Activated CD8-positive, alpha-beta memory T cell treated with anti-CD3 and anti-CD28 coated beads, Interleukin-2, amount 50 U/mL, for 24 hours (primary cell): ENCODE results near the gene ST6GALNAC6.

Source experiments
- DNase-seq: peaks from one replicate; pipeline ENCODE4 v3.0.0-alpha.2; 2020; ENCODE audit errors: extremely low read depth

The ST6GALNAC6 gene

DNA sequence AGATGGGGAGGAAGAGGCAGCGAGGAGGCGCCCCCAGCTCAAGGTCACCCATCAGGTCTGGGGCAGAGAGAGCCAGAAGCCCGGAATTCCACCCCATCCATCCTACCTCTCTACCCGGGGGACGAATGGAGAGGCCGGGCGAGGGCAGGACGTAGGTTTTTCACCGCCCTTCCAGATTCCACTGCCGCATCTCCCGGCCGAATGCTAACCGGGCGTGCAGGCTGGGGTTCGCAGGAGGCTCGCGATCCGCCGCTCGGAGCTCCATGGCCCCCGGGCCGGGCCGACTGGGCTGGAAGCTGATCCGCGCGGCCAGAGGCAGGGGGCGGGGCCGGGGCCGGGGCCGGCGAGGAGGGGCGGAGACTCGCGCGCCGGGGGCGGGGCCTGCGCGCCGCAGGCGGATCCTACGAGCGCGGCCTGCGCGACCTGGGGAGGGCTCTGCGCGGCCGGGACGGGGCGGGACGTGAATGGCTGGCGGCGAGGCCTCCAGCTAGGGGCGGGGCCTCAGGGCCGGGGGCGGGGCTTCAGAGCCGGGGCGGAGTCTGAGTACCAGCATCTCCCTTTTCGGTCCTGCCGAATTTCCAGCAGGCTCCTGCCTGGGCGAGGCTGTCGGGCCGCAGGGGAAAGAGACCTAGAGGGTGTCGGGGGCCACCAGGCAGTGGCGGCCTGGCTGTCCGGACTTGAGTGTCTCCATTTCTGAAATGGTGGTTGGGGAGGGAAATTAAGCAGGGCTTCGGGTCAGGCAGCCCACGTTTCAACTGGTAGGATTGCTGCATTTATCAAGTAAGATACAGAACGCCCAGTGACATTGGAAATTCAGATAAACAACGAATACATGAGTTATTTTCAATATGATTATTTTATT is 17.5 kb upstream of the ST6GALNAC6 start, which contains the start of gene ST6GALNAC4:
TSS of gene ST6GALNAC4 (minus strand) at position 322 of the 862 bp plus-strand sequence. CDS start 622 bp downstream, outside the sequence.
- DNase-seq: peak; percentile 83

DNA sequence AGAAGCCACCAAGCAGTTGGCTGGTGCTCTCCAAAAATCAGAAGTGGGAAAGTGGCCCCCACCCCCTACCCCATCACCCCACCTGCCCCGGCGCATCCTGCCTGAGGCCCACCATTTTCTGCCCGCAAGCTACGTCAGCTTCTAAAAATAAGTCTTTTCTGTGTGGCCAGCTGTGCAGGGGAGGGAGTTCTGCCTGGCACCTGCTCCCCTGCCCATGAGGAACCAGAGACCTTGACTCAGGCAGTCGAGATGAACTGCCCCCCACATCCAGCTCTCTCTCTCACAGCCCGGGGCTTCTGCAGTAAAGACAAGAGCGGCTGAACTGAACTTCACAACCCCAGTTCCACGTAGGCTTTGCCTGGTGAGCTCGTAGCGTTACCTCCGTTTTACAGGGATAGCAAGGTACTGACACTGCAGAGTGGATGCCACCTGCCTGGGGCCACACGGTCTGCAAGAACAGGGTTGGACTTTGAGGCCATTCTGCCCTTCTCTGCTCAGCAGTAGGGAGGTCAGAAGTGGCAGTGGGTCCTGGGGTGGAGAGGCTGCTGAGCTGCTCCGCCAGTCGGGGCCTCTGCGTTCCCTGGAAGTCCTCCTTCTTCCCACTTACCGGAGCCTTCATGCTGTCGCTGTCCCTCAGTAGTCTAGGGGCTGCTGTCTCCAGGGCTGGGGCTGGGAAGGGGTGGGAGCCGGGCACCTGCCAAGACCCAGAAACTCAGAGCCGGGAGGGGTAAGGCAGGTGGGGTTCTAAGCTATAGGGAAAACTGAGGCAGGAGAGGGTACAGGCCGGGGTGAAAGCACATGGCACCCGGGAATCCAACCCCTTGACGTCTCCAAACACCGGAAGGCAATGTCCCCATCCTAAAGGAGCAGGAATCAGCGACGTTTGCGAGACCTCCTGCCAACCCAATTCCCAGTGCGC is 16.7 kb upstream of the ST6GALNAC6 start:
- no peak for DNase-seq

DNA sequence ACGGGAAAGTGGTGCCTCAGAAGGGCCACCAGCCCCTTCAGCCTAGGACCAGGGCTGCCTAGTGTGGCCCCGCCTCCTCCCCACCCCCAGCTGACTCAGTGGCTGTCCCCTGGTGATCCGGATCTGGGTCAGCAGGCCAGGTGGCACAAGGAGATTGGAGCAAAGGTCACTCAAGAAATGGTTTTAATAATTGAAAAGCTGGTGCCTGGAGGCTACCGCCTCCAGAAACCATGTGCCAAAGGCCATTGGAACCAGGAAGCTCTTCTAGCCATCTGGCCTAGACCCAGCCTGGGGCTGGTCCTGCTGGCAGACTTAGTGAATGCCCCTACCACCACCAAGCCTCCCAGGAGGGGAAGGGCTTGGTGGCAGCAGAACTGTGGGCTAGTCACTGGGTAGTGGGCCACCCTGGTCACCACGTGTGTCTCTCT is 15.9 kb upstream of the ST6GALNAC6 start:
- no peak for DNase-seq

DNA sequence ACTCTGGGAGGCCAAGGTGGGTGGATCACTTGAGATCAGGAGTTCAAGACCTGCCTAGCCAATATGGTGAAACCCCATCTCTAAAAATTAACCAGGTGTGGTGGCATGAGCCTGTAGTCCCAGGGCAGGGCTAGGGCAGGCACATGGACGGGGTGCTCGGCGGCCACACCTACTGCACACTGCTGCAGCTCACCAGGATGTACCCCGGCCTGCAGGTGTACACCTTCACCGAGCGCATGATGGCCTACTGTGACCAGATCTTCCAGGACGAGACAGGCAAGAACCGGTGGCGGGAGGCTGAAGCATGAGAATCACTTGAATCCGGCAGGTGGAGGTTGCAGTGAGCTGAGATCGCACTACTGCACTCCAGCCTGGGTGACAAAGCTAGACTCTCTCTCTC is 14.3 kb upstream of the ST6GALNAC6 start:
- DNase-seq: no peak

DNA sequence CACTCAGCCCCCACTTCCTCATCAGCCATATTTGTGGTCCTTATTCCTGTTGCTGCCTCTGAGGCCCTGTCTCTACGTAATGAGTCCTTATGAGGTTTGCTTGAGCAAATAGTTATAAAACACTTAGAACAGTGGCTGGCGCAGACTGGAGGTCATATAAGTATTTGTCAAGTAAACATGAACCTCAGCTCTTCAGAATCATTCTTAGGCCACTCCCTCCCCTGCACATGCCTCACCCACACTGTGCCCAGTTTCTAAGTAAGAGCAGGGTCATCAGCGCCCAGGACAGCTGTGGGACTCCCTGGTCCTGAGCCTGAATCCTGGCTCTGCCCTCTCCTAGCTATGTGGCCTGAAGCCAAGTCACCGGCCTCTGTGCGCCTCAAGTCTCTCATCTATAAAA is 13.5 kb upstream of the ST6GALNAC6 start:
- no peak for DNase-seq

DNA sequence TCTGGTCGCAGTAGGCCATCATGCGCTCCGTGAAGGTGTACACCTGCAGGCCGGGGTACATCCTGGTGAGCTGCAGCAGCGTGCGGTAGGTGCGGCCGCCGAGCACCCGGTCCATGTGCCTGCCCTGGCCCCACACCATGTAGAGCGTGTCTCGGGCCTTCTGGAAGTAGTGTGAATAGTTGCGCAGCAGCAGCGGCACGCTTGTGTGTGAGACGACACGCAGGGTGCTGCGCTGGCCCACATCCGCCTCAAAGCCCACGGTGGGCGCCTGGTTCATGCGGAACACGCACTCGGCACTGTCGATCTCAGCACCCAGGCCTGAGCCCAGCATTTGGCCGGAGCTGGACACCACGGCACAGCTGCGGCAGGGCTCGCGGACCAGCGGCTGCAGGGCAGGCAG is 12.9 kb upstream of the ST6GALNAC6 start:
- no peak for DNase-seq

DNA sequence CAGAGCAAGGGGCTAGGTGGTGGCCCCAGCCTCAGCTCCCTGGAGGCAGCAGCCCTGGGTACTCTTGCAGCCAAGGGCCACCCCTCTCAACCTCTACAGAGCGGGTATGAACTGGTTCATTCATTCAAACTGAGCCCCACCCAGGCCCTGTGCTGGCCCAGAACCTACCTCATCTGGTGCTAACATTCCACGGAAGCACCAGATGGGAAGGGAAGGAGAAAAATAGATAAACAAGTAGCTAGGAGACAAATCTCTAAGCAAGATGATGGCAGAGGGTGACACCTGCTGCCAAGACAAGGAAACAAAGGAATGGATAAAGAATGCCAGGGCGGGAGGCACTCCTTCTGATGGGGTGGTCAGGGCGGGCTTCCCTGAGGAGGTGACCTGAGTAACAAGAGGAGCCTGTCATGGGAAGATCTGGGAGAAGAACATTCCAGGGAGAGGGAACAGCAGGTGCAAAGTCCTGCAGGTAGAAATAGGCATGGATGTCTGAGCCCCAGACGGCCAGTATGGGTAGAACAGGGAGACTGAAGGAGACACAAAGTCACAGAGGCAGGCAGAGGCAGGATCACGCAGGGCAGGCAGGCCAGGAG is 11.3 kb upstream of the ST6GALNAC6 start:
- DNase-seq: no peak

DNA sequence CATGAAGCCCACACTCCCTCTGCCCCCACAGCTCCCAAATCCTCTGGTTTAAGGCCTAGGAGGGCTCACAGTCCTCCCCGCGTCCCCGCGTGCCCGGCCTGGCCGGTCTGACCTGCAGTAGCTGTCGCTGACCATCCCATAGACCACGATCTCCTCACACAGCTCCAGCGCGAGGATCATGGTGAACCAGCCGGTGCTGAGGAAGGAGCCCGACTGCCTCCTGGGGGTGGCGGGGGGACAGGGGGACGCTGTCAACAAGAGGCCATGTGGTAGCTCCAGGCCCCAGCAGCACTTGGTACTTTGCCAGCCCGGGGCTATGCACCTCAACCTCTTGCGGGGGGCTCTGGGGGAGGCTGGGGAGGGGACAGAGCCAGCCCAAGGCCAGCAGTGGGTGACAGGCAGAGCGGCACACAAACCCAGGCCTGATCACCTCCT is 10.5 kb upstream of the ST6GALNAC6 start:
- no peak for DNase-seq

DNA sequence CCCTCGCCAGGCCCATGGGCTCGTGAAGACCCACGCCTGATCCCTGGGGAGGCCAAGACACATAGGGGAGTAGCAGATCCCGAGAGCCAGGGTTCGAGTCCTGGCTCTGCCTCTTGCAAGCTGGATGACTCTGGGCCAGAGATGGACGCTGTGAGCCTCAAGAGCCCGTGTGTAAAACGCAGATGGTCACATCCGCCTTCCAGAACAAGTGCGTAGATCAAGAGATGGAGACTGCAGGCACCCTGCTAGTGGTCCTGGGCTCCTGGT is 9.2 kb upstream of the ST6GALNAC6 start:
- DNase-seq: no peak

DNA sequence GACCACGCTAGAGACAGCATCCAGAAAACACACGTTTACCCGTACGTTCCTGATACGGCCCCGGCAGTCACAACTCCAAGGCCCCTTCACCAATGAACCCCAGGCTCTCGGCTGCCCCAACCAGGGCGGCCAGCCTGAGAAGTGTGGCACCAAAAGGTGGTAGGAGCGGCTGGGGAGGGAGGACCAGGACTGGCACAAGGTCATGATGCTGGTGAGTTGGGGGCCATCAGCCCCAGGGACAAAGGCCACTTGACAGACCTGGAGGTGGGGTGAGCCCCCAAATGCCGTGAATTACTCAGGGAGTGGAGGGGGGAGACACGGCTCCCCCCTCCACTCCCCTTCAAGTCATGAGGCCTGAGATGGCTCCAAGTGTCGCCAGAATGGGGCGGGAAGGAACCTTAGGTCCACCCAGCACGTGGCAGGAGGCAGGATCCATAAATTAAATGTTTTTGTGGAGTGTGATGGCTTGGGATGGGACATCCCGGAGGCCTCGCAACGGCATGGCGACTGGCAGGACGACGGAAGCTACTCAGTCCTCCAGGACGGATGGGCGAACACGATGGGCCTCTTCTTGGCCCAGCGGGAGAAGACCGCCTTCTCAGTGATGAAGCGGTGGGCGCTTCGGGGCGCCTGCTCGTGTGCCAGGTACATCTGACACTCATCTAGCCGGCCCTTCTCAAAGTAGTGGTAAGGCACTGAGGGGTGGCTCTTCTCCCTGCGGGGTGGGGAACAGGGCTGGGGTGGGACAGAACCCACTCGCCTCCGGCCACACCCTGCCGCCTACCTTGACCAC is 8.7 kb upstream of the ST6GALNAC6 start:
- DNase-seq: no peak

DNA sequence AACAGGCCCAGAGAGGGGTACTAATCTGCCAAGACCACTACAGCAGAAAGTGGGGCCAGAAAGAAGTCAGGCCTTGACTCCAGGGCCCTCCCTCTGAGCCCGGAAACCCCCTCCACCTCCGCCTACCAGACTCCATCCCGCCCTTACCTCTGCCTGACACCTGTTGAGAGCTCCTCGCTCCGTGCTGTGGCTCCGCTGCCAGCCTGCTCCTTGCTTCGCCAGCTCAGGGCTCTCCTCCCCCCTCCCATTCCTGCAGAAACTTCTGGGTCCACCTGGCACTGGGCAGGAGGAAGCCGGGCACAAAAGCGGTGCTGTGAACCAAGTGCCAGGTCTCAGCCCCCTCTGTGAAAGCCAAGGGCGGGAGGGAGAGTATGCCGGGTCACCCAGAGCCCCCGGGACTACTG is 6.4 kb upstream of the ST6GALNAC6 start:
- no peak for DNase-seq

DNA sequence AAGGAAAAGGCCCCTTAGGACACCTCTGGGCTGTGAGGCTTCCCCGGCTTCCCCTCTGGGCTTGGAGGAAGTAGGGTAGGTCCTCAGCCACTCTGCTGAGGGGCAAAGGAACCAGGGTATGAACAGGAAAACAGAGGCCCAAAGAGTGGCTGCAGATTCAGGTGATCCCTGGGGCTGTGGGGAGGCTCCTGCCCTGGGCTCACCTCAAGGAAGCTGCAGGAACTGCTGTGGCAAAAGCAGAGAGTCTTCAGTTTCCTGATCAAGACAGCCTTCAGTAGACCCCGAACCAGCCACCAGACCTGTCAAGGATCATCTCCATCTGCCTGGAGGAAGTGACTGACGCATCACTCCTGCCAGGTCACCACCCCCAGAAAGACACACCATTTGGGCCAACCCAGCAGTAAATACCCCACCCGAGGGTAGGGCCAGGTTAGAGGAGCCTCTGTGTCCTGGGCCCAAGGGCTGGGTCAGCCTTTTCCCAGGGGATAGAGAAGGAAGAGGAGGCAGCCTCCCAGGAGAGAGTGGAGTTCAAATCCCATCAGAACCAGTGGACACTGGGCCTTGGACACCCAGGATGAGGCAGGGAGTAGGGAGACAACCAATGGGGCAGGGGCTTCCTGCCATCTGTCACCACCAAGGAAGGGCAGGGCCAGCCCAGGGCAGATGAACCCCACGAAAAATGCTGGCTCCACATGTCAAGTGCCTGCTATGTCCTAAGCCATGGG is 5.8 kb upstream of the ST6GALNAC6 start:
- no peak for DNase-seq

DNA sequence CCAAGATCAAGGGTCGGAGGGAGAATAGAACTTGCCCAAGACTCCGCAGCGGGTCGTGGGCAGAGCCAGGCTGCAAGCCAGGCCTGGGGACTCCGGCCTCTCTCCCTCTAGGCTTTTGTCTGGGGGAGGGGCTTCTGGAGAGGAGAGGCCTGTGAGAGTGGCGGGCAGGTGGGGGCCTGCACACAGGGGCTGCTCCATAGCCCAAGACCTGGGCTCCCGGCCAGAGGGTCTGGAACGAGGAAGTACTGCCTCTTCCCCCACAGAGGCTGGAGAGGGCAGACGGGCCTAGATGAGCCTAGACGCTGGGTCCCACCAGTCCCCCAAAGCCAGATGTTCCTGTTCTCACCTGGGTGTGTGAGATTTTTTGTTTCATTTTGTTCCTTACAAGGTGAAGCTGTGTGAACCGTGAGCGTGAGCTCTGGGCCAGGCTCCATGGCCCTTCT is 5.2 kb upstream of the ST6GALNAC6 start:
- no peak for DNase-seq

DNA sequence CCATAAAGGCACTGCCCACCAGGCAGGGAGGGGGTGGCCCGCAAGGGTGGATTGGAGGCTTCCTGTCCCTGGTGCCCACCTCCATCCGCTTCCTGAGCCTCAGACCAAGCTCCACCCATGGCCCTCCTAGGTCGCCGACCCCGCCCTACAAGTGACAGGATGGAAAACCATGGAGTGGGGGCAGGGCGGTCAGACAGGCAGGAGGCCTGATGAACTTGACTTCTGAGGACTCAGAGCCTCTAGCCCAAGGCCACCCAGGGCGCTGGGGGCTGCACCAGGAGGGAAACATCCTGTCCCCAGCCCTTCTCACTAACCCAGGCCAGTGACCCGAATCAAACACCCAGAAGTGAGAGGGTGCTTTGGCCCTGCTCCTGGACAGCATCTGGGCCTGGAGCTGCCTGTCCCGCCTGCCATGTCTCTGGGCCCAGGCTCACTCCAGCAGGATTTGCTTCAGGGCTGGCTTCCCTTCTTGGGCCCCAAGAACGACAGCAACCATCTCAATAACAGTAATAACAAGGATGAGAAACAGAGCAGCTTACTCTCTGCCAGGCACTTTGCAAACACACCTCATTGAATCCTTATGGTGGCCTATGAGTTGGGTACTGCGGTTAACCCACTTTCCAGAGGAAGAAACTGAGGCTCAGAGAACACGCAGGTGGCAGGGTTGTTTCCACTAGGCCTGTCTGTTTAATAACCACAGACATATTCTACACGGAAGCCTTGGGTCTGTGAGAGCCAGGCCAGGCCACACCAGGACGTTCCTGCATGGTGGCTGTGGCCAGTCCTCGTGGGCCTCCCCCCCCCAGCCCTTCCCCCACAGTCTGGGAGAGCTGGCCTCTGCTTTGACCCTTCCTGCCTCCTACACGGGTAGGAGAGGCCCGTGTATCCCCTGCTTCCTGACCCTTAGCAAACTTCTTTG is 4.4 kb upstream of the ST6GALNAC6 start:
- DNase-seq: no peak

DNA sequence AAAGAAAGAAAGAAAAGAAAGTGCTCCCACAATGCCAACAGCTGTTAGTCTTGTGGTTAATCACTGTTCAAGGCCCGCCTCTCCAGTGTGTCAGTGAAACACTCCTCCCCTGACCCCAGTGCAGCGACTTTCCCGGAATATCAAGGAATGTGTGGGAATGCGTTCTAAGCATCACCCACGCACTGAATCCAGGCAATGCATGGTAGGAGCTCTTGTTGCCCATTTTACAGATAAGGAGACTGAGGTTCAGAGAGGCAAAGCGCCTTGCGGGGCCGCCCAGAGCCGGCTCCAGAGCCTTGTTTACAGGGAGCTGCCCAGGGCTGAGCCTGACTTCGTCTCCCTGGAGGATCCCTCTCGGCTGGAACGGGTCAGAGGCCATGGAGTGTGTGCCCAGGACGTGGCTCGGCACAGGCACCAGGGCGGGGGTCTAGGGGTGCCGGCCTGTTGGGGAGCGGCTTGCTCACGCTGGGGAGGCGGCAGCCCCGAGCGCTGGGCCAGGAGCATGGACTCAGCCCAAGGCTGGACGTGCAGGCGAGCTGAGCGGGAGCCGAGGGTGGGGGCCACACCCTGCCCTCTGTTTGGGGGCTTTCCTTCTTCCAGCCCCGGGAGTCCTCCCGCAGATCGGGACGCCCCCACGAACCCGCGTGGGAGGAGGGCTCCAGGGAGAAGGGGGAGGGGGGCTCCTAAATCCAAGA is 823 bp downstream of the ST6GALNAC6 start:
- no peak for DNase-seq

DNA sequence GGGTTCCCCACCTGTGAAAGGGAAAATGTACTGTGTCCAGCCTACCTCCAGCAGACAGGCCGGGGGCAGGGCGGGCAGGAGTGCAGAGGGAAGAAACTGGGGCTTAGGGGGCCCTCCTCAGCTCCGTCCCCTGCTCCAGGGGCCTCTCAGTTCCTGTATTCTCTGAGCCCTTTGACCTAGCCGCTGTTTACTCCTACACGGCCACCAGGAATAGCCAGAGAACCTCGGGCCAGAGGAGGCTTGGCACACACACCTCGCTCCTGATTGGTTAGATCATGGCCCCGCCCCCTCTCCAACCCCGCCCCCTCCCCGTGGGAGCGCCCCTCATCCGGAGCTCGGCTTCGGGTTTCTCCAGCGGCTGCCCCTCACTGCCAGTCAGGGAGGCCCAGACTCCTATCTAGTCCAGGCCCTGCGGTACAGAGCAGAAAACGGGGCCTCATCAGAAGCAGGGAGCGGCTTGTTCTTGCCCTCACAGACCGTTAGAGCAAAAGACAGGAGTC is 2.2 kb downstream of the ST6GALNAC6 start:
- no peak for DNase-seq

DNA sequence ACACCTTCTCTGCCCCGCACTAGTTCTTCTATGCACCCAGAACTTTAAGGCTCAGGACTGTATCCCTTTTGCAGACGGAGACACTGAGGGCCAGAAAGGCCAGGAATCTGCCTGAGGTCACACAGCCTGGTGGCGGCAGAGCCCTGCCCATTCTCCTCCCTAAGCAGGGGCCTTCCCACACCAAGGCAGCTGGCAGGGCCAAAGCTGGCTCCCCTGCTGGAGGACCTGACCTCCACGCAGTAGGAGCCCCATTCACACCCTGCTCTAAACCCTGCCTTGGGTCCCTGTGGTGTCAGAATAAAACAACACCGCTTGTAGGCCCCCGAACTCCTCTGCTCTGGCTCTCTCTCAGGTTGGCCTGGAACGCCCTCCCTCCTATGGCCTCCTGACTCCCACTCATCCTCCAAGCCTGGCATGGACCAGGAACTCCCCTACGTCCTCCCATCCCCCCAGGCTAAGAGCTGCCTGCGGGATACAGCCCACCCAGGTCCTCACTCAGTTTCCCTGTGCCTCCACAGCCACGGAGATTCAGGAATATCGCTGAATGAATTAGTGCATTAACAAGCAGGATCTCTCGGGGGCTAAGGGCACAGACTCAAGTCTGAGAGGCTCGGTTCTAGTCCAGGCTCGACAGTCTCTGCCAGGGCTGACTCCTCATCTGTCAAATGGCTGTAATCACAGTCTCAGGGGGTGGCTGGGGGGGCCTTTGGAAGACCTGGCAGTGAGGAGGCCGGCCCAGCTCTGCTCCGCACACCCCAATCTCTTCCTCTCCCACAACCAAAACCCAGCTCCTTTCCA is 2.8 kb downstream of the ST6GALNAC6 start:
- no peak for DNase-seq

DNA sequence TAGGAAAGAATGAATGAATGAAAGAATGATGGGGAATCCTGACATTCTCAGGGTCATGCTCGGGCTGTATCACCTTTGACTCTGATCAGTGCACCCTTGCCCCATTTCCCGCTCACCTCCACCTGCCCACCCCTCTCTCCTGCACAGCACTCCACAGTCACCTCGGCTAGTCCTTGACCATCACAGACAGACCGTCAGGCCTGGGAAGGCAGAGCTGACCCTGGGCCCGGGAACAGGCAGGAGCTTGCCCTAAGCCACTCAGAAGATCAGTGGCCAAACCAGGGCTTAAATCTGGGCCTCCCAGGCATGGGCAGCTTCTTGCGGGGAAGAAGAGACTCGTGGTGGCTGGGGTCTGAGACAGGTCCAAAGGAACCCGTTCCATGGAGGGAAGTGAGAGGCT is 3.6 kb downstream of the ST6GALNAC6 start:
- no peak for DNase-seq
